HG03066 (cell line): ENCODE measurements around the gene GPR17.

Source experiments
- ATAC-seq: cut with Tn5 transposase; IDR thresholded peaks from one replicate; pipeline ENCODE4 v1.9.1; 2021; ENCODE audit warnings: low read depth; ENCODE audit not compliant: unreplicated experiment

The GPR17 gene

GRCh38 chr2:127651381-127651809 lies 5.4 kb downstream of the GPR17 start:
- ATAC-seq: no peak

- ATAC-seq: no peak
Measured at GRCh38 chr2:127651971-127652550, 6.1 kb downstream of the GPR17 start.

GRCh38 chr2:127652786-127653357 lies 6.9 kb downstream of the GPR17 start:
- no peak for ATAC-seq

DNA sequence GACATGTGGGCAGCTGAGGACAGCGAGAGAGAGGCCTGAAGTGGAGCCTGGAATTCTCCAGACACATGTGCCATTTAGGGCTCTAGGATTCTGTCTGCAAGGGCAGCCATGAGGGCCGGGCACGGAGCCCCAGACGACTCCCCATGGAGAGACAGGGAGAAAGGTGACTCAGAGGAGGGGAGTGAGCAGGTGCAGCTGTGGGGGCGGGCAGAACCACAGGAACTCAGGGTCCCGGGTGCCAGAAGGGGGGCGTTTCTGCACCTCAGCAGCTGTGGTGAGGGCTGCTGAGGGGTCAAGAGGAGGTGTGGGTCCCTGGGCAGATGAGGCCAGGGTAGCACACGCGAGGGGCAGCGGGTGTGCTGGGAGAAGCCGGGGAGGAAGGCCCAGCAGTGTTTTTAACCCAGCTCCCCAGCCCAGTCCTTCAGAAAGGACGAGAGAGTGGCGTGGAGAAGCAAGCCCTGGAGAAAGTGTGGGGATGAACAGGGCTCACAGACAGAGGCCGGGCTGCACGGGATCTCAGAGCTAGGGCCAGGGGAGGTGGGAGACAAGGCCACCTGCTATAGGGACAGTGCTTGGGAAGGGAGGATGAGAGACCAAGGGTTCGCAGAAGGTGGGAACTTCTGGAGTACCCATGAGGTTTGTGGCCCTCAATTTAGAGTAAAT lies 7.6 kb downstream of the GPR17 start:
- ATAC-seq: no peak

DNA sequence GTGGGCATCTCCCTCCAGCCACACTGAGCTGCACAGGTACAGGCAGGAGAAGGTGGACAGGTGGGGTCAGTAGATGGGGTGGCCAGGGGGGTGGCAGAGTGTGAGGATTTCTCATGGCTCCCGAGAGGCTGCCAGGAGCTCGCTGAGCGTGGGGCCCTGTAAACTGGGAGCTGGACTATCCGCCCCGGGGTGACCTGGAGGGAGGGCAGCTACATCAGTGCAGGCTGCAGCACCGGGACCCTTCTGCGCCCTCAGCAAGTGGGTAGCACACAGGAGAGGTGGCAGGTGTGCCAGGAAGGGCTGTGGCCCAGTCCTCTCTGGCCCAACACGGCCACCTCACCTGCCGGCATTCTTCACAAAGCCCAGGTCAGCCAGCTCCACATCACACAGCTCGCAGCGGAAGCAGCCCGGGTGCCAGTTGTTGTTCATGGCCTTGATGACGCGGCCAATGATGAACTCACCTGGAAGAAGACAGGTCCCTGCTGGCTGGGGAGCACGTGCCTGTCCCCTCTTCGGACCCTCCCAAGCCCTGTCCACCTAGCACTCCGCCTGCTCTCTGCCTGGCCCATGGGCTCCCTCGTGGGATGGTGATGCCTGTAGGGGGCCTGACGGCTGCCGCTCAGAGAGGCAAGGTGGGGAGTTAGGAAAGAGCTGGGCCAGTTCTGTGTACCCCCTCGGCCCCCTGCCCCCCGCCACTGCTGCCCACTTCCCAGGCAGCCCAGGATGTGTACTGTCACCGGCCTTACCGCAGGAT lies 8.3 kb downstream of the GPR17 start:
- no peak for ATAC-seq

DNA sequence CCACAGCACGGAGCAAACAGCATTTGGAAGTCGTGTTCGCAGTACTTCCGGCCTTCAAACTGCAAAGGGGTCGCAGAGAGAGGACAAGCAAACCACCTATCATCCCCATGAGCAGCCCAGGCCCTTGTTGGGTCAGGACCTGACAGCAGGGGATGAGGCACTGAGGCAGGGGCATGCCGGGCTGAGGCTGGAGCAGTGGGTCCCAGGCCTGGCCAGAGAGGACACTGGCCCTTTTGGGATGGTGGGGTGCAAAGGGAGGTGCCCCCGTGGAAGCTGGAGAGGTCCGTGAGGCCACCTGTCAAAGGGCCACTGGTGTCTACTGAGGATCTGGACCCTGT lies 8.9 kb downstream of the GPR17 start:
- no peak for ATAC-seq

DNA sequence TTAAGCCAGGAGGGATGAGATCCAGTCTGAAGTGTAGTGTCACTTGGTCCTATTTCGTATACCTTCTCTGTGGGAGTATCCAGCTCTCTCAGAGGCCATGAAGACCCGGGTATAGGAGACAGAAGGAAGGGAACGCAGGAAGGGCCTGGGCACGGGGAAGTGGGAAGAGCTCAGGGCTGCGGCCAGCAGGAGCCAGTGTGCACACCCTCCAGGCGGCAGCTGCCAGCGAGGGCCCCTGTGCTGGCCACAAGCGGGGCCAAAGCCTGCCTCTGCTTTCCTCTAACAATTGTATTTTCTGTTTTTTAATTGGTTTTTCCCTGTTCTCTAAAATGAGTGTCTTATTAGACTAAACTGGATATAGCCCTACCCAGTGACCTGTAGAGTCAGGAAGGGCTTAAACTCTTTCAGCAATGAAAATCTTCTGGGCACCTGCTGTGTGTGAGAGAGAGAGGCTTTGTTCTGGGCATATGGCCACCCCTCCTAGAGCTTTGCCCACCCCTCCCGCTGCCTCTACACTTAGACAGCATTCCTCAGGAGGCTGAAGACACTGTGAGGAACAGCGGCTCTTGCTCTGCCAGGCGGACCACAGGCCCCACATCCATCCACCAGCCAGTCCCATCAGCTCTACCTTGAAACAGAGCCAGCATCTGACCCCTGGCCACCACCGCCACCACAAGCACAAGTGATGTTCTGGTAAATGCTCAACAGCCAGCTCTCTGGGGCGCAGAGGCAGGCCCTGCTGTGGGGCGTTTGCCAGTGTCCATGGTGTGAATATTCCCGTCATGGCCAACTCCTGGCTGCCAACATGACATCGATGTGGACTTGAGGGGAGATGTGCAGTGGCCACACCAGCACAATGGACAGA lies 9.5 kb downstream of the GPR17 start:
- ATAC-seq: no peak

GRCh38 chr2:127656569-127657231 lies 10.7 kb downstream of the GPR17 start:
- no peak for ATAC-seq

DNA sequence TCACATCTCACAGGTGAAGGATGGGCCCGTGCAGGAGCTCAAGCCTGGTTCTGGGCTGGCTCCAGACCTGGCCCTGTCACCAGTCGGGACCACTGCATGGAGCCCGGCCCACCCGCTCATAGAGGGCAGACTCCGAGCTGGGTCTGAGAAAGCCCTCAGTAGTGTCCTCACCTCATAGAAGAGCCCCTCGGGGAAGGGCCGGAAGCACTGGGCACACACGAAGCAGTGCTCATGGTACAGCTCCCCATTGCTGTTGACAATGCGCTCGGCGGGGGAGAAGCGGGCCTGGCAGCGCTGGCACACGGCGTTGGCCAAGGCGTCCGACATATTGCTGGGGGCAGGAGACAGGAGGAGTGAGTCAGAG lies 11.3 kb downstream of the GPR17 start:
- no peak for ATAC-seq

GRCh38 chr2:127658146-127658545 lies 12.2 kb downstream of the GPR17 start:
- no peak for ATAC-seq

GRCh38 chr2:127658641-127659407 lies 12.9 kb downstream of the GPR17 start:
- ATAC-seq: no peak

DNA sequence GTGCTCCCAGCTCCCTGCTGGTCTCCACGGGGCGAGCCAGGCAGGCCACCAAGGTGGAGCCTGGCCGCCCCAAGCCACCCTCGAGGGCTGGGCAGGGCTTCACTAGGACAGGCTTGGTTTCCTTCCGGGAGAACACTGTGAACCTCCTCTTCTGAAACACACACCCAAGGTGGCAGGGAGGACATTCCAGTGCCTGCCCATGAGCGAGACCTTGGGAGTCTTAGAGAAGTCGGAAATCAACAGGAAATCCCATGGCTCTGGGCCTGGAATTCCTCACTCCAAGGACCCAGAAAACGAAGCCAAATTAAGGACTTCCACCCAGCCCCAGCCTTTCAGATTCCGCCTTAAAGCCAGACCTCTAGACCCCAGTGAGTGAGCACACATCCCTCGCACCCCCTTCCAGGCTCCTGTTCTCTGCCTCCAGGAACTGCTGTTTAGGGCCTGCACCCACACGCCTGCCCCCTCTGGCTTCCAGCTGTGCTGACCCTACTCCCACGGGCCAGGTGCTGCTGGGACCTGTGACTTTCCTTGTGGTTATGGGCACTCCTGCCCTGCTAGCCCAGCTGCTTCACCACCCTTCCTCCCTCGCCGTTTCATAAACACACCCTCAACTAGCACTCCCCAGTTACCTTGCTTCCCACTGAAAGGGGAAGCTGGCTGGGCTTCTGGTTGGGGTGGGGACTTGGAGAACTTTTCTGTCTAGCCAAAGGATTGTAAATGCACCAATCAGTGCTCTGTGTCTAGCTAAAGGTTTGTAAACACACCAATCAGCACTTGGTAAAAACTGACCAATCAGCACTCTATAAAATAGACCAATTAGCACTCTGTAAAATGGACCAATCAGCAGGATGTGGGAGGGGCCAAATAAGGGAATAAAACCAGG lies 13.7 kb downstream of the GPR17 start:
- no peak for ATAC-seq

DNA sequence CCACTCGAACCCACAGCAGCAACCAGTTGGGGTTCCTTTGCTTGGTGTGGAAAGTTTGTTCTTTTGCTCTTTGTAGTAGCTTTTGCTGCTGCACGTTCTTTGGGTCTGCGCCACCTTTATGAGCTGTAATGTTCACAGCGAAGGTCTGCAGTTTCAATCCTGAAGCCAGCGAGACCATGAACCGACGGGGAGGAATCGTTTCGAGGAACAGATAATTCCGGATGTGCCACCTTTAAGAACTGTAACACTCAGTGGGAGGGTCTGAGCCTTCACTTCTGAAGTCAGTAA lies 14.3 kb downstream of the GPR17 start:
- ATAC-seq: no peak

GRCh38 chr2:127661072-127661649 lies 15.2 kb downstream of the GPR17 start:
- no peak for ATAC-seq

GRCh38 chr2:127661949-127662510 lies 16.1 kb downstream of the GPR17 start:
- ATAC-seq: no peak

DNA sequence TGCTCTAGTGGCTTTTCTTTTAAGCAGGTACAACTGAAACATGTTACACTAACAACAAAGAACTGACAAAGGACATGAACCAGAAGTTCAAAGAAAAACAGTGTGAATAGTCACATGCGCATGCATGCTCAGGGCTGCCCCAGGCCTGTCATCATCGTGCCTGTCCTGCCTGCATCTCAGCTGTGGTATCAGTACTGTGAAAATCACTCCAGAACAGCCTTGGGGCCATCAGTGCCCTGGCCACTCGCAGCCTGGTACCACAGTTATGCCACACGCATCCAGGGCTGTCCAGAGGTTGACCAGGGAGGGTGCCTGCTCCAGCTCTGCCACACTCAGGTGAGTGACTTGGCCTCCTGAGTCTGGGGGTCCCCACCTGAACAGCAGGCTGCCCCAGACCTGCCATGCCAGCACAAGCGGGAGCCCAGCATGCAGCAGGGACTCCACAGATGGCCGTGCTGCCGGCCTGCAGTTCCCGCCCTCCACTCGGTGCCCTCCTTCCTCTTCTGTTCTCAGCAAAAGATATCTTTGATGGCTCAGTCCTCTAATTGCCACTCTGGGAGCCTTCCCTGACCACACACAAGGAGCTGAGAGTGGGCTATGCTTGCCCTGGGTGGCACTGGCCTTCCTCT lies 17.1 kb downstream of the GPR17 start:
- ATAC-seq: no peak

- no peak for ATAC-seq
Measured at GRCh38 chr2:127663566-127664064, 17.7 kb downstream of the GPR17 start.
